Prostate gland (tissue), 2 donors: Measurements from ENCODE around the gene LRRC2.

ENCODE experiments used
- CTCF ChIP-seq, 4 experiments: fragments of 200-600 bp in 2 of 4; fragments of 450-650 bp in 2 of 4; sonication (generic) in 2 of 4; IDR thresholded peaks; 1 replicate in 3 of 4; 2 replicates in 1 of 4; pipeline ENCODE4 v1.5.1; 2016 to 2019; ENCODE audit warnings: antibody characterized with exemption in 4 of 4, mild to moderate bottlenecking in 2 of 4, moderate library complexity in 2 of 4
- POLR2A ChIP-seq: fragments of 450-650 bp; IDR thresholded peaks from one replicate; pipeline ENCODE4 v1.6.1; 2016; ENCODE audit warnings: antibody characterized with exemption, mild to moderate bottlenecking
- POLR2AphosphoS5 ChIP-seq: sonication (generic); formaldehyde crosslinking; IDR thresholded peaks from one replicate; pipeline ENCODE4 v1.6.1; 2017; ENCODE audit warnings: antibody characterized with exemption

- no peak for TF ChIP-seq CTCF (IDR thresholded peaks at IDR 0.05)
- TF ChIP-seq POLR2A, result no peak
- peak; percentile 50 for TF ChIP-seq POLR2AphosphoS5
Measured at GRCh38 chr3:46612324-46612723, 46.2 kb upstream of the LRRC2 start, which contains the start of gene FAM240A.
